ENCODE results near the gene HIVEP3.

The HIVEP3 gene

GRCh38 chr1:41607808-41608207 lies 310.9 kb downstream of the HIVEP3 start:
- no peak for DNase-seq

GRCh38 chr1:41599912-41600311 lies 318.8 kb downstream of the HIVEP3 start:
- no peak for DNase-seq

GRCh38 chr1:41598325-41598724 lies 320.4 kb downstream of the HIVEP3 start:
- DNase-seq: no peak

GRCh38 chr1:41592451-41593125 lies 326.1 kb downstream of the HIVEP3 start:
- DNase-seq: no peak

- DNase-seq: no peak
Measured at GRCh38 chr1:41591891-41592290, 326.8 kb downstream of the HIVEP3 start.

GRCh38 chr1:41590331-41590730 lies 328.4 kb downstream of the HIVEP3 start:
- DNase-seq: no peak

- no peak for DNase-seq
Measured at GRCh38 chr1:41589395-41589794, 329.3 kb downstream of the HIVEP3 start.

GRCh38 chr1:41588334-41588875 lies 330.3 kb downstream of the HIVEP3 start:
- DNase-seq: no peak

GRCh38 chr1:41587791-41588190 lies 330.9 kb downstream of the HIVEP3 start:
- no peak for DNase-seq

- DNase-seq: no peak
Measured at GRCh38 chr1:41586230-41586629, 332.5 kb downstream of the HIVEP3 start.

- no peak for DNase-seq
Measured at GRCh38 chr1:41583658-41584547, 334.8 kb downstream of the HIVEP3 start.

GRCh38 chr1:41582851-41583657 lies 335.7 kb downstream of the HIVEP3 start:
- no peak for DNase-seq

GRCh38 chr1:41582351-41582750 lies 336.4 kb downstream of the HIVEP3 start:
- no peak for DNase-seq

- DNase-seq: no peak
Measured at GRCh38 chr1:41582004-41582325, 336.8 kb downstream of the HIVEP3 start.

- DNase-seq: no peak
Measured at GRCh38 chr1:41581216-41582003, 337.3 kb downstream of the HIVEP3 start.

GRCh38 chr1:41580520-41581172 lies 338.1 kb downstream of the HIVEP3 start:
- DNase-seq: no peak

- DNase-seq: no peak
Measured at GRCh38 chr1:41580021-41580420, 338.7 kb downstream of the HIVEP3 start.

GRCh38 chr1:41578712-41579335 lies 339.9 kb downstream of the HIVEP3 start:
- DNase-seq: no peak

- no peak for DNase-seq
Measured at GRCh38 chr1:41576620-41577019, 342.1 kb downstream of the HIVEP3 start.

GRCh38 chr1:41576206-41576605 lies 342.5 kb downstream of the HIVEP3 start:
- DNase-seq: no peak

GRCh38 chr1:41574842-41575241 lies 343.9 kb downstream of the HIVEP3 start:
- DNase-seq: no peak
